ENCODE results near the gene AGXT2. TPM values are rescaled to one million over a fixed set of nuclear protein-coding genes. Genes with fewer than 3 reads are reported as not detected.

AGXT2 gene
- total RNA-seq, 1 experiment from 2014 or later: not detected

GRCh38 chr5:35015063-35015462 lies 32.7 kb downstream of the AGXT2 start:
- Histone ChIP-seq H3K18ac (ENCODE audit: insufficient read length, low read depth, low read length) (no peak overlapping the region), H2AK5ac (ENCODE audit: insufficient read length, low read length) (no peak overlapping the region), H3K56ac (ENCODE audit: insufficient read length, low read depth, low read length) (no peak overlapping the region), H2BK5ac (ENCODE audit: insufficient read length, low read length) (no peak overlapping the region), H2BK20ac (ENCODE audit: low read depth, low read length, poor library complexity, severe bottlenecking) (no peak overlapping the region), H3T11ph (ENCODE audit: low read length) (no peak overlapping the region), H3K4me1 (ENCODE audit: insufficient read depth, low read length) (no peaks in the 10 kb centered on the region), H2AFZ (ENCODE audit: low read length) (no peak overlapping the region), H3K23me2 (ENCODE audit: insufficient read length, low read depth, low read length, poor library complexity, severe bottlenecking) (no peaks in the 10 kb centered on the region), H4K8ac (replicated peaks; ENCODE audit: insufficient read length, low read depth, low read length) (no peak overlapping the region), H4K20me1 (ENCODE audit: control insufficient read depth, insufficient read depth, insufficient read length) (no peaks in the 10 kb centered on the region), H2BK12ac (ENCODE audit: insufficient read length, low read depth, low read length) (no peak overlapping the region), H3K9ac (ENCODE audit: extremely low read depth, insufficient read length, low read length) (no peak overlapping the region), H3K9me3 (ENCODE audit: control insufficient read depth, low read depth, low read length) (no peaks in the 10 kb centered on the region), H2BK15ac (ENCODE audit: low read depth, low read length) (no peak overlapping the region), H4K91ac (ENCODE audit: insufficient read length, low read depth, low read length) (no peak overlapping the region), H3K23ac (ENCODE audit: insufficient read length, low read depth, low read length) (no peak overlapping the region), H3K27ac (ENCODE audit: insufficient read length, low read depth, low read length) (no peak overlapping the region), H3K27me3 (ENCODE audit: insufficient read depth, low read length) (no peaks in the 10 kb centered on the region), H3K4ac (ENCODE audit: low read depth, low read length) (no peak overlapping the region), H3K14ac (ENCODE audit: insufficient read depth, low read length) (no peak overlapping the region), H2BK120ac (ENCODE audit: low read depth, low read length, poor library complexity, severe bottlenecking) (no peak overlapping the region), H3K4me2 (ENCODE audit: insufficient read depth, insufficient read length, low read length) (no peak overlapping the region), H4K5ac (ENCODE audit: insufficient read length, low read depth, low read length) (no peak overlapping the region), H3K79me1 (ENCODE audit: insufficient read depth, low read depth, low read length, poor library complexity, severe bottlenecking) (no peaks in the 10 kb centered on the region), H3K79me2 (ENCODE audit: insufficient read depth, low read length) (no peaks in the 10 kb centered on the region)
- Mint-ChIP-seq H3K36me3 (ENCODE audit: insufficient read depth in 1 of 3, low read depth in 3 of 3) (no peaks in the 10 kb centered on the region; a peak in 1 of 7 replicates), H3K27ac (no peak overlapping the region), H3K9me3 (no peaks in the 10 kb centered on the region; a peak in 1 of 5 replicates), H3K4me1 (no peaks in the 10 kb centered on the region; a peak in 1 of 4 replicates), H3K27me3 (ENCODE audit: low read depth) (peaks cover 2% of the 10 kb centered on the region), H3K4me3 (no peak overlapping the region)
- no peak for DNase-seq
- TF ChIP-seq CTCF (conservative IDR thresholded peaks at IDR 0.05): no peak
- no CpG with 5 or more reads among the region's 4 CpGs for WGBS (ENCODE audit: extremely low coverage, insufficient read length, low lambda C conversion rate)

All from H9 (cell line).